GM23338 (cell line): ENCODE results near the gene SNAPC3.

Experiments used
- CREB1 ChIP-seq: fragments of 250-450 bp; sonication (Bioruptor Pico); IDR thresholded peaks from 2 replicates; pipeline ENCODE4 v1.5.0; 2020; ENCODE audit warnings: low read depth, mild to moderate bottlenecking, moderate library complexity
- EZH2 ChIP-seq: fragments of 200-600 bp; sonication (generic); IDR thresholded peaks from one replicate; pipeline ENCODE4 v1.8.0; 2017; ENCODE audit warnings: antibody characterized with exemption, mild to moderate bottlenecking, low read depth; ENCODE audit not compliant: unreplicated experiment
- EZH2phosphoT487 ChIP-seq: fragments of 200-600 bp; sonication (generic); IDR thresholded peaks from one replicate; pipeline ENCODE4 v1.8.1; 2018; ENCODE audit warnings: antibody characterized with exemption; ENCODE audit not compliant: unreplicated experiment
- NANOG ChIP-seq: IDR thresholded peaks from 2 replicates; pipeline ENCODE4 v1.6.1; 2016; ENCODE audit warnings: antibody characterized with exemption, borderline replicate concordance
- POLR2AphosphoS5 ChIP-seq: IDR thresholded peaks from 2 replicates; pipeline ENCODE4 v1.6.1; 2016; ENCODE audit warnings: antibody characterized with exemption, low read depth
- STAT1 ChIP-seq: IDR thresholded peaks from one replicate; pipeline ENCODE4 v1.6.1; 2016; ENCODE audit warnings: antibody characterized with exemption; ENCODE audit not compliant: unreplicated experiment
- ZNF331 ChIP-seq: fragments of 250-450 bp; sonication (Bioruptor Pico); IDR thresholded peaks from 2 replicates; pipeline ENCODE4 v1.5.0; 2020; ENCODE audit warnings: low read depth, mild to moderate bottlenecking, moderate library complexity
- TF ChIP-seq, protein P1 (sequence below), 2 experiments: fragments of 200-600 bp in 1 of 2; sonication (generic) in 1 of 2; conservative IDR thresholded peaks; 2 replicates each; pipeline versions ENCODE4 v1.5.1 to v1.6.1; 2016 to 2017; ENCODE audit warnings: antibody characterized with exemption in 2 of 2, low read depth in 2 of 2, mild to moderate bottlenecking in 2 of 2, moderate library complexity in 1 of 2
- TF ChIP-seq, protein P2 (sequence below): IDR thresholded peaks from one replicate; pipeline ENCODE4 v1.6.1; 2018; ENCODE audit warnings: antibody characterized with exemption; ENCODE audit not compliant: unreplicated experiment

DNA sequence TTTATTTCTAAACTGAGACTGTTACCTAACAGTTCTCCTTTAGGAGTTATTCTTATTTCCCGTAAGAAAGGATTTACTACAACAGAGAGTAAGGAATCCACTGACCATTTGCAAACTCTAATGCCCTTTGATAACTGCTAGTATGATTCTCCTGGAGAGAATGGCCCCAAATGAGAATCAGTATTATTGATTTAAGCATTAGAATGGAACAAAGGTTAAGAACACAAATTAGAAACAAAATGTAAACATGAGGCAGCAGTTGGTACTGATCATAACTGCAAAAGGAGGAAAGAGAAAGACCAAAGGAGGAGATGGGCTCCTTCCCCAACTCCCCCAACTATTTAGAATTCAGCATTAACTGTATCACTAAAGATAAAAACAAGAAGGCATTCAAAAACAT is 57.4 kb downstream of the SNAPC3 start:
- no peak for TF ChIP-seq EZH2
- TF ChIP-seq, protein P1, sequence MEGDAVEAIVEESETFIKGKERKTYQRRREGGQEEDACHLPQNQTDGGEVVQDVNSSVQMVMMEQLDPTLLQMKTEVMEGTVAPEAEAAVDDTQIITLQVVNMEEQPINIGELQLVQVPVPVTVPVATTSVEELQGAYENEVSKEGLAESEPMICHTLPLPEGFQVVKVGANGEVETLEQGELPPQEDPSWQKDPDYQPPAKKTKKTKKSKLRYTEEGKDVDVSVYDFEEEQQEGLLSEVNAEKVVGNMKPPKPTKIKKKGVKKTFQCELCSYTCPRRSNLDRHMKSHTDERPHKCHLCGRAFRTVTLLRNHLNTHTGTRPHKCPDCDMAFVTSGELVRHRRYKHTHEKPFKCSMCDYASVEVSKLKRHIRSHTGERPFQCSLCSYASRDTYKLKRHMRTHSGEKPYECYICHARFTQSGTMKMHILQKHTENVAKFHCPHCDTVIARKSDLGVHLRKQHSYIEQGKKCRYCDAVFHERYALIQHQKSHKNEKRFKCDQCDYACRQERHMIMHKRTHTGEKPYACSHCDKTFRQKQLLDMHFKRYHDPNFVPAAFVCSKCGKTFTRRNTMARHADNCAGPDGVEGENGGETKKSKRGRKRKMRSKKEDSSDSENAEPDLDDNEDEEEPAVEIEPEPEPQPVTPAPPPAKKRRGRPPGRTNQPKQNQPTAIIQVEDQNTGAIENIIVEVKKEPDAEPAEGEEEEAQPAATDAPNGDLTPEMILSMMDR (conservative IDR thresholded peaks at IDR 0.05; ENCODE audit: low read depth in 2 of 2), result no peak
- TF ChIP-seq EZH2phosphoT487, result no peak
- no peak for TF ChIP-seq POLR2AphosphoS5
- TF ChIP-seq ZNF331 (CRISPR knock-in tag), result no peak
- TF ChIP-seq, protein P2, sequence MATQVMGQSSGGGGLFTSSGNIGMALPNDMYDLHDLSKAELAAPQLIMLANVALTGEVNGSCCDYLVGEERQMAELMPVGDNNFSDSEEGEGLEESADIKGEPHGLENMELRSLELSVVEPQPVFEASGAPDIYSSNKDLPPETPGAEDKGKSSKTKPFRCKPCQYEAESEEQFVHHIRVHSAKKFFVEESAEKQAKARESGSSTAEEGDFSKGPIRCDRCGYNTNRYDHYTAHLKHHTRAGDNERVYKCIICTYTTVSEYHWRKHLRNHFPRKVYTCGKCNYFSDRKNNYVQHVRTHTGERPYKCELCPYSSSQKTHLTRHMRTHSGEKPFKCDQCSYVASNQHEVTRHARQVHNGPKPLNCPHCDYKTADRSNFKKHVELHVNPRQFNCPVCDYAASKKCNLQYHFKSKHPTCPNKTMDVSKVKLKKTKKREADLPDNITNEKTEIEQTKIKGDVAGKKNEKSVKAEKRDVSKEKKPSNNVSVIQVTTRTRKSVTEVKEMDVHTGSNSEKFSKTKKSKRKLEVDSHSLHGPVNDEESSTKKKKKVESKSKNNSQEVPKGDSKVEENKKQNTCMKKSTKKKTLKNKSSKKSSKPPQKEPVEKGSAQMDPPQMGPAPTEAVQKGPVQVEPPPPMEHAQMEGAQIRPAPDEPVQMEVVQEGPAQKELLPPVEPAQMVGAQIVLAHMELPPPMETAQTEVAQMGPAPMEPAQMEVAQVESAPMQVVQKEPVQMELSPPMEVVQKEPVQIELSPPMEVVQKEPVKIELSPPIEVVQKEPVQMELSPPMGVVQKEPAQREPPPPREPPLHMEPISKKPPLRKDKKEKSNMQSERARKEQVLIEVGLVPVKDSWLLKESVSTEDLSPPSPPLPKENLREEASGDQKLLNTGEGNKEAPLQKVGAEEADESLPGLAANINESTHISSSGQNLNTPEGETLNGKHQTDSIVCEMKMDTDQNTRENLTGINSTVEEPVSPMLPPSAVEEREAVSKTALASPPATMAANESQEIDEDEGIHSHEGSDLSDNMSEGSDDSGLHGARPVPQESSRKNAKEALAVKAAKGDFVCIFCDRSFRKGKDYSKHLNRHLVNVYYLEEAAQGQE, result no peak
- TF ChIP-seq CREB1 (CRISPR knock-in tag), result no peak
- TF ChIP-seq STAT1, result no peak
- no peak for TF ChIP-seq NANOG
